Astrocyte of the cerebellum (primary cell): Measurements from ENCODE around the gene IMPG1.
"Not testable (repeated sequence)": the region's sequence is repeated elsewhere in the genome, so short reads cannot be mapped to it uniquely, and the experiment has no call there.

Experiments
- DNase-seq: peaks from one replicate; pipeline ENCODE4 v3.0.0-alpha.2; 2011; ENCODE audit warnings: low read depth
- H3K4me3 ChIP-seq: 2 replicates; pipeline ENCODE4 v1.5.1; 2011; ENCODE audit warnings: mild to moderate bottlenecking, low read depth, low read length, moderate library complexity
- in situ Hi-C: cut with HindIII; loops from 2 replicates; pipeline ENCODE4 v1.10.0; 2017; ENCODE audit warnings: low sequenced_read_pairs
- TF ChIP-seq, protein P1 (sequence below): IDR thresholded peaks from 2 replicates; pipeline ENCODE4 v1.5.1; 2012; ENCODE audit warnings: low read length, low read depth, moderate library complexity, mild to moderate bottlenecking; ENCODE audit errors: missing control alignments

IMPG1 gene

DNA sequence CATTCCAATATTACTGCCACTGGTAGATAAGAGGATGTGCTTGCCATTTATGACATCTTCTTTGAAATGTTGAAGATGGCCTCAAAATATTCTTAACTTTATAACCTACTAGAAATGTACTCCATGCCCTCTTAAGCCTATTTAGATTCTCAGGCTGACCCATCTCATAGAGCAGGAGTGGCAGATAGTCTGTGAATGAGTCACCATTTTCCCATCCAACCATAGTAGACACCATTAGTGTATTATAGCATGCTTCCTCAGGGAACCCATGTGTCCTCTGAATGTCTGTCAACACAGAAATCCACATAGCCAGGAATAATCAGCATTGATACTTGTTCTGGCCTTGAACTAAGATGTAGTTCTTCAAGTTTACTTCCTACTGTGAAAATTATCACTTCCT lies 150.2 kb downstream of the IMPG1 start:
- DNase-seq = no peak
- in situ Hi-C loops = no loop called here
- H3K4me3 ChIP-seq = no peak overlapping the region
- TF ChIP-seq, protein P1, sequence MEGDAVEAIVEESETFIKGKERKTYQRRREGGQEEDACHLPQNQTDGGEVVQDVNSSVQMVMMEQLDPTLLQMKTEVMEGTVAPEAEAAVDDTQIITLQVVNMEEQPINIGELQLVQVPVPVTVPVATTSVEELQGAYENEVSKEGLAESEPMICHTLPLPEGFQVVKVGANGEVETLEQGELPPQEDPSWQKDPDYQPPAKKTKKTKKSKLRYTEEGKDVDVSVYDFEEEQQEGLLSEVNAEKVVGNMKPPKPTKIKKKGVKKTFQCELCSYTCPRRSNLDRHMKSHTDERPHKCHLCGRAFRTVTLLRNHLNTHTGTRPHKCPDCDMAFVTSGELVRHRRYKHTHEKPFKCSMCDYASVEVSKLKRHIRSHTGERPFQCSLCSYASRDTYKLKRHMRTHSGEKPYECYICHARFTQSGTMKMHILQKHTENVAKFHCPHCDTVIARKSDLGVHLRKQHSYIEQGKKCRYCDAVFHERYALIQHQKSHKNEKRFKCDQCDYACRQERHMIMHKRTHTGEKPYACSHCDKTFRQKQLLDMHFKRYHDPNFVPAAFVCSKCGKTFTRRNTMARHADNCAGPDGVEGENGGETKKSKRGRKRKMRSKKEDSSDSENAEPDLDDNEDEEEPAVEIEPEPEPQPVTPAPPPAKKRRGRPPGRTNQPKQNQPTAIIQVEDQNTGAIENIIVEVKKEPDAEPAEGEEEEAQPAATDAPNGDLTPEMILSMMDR = no peak

DNA sequence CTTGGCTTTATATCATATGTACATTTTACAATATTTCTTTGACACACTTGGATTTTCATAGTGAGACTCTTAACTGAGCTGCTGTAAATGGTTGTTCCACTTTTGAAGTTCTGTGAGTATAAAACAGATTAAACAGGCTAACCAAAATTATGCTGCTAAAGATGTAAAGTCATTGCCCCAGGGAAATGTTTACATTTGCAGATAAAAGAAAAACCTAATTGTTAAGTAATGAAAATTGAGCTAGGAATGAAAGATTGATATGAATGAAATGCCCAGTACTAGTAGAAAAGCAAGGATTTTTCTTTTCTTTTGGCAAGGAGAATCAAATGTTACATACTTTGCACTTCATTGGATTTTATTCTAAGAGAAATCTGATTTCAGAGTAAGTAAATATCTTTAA lies 159.4 kb downstream of the IMPG1 start:
- DNase-seq = no peak
- no peak overlapping the region for H3K4me3 ChIP-seq
- in situ Hi-C loops = no loop called here
- TF ChIP-seq, protein P1 = no peak

DNA sequence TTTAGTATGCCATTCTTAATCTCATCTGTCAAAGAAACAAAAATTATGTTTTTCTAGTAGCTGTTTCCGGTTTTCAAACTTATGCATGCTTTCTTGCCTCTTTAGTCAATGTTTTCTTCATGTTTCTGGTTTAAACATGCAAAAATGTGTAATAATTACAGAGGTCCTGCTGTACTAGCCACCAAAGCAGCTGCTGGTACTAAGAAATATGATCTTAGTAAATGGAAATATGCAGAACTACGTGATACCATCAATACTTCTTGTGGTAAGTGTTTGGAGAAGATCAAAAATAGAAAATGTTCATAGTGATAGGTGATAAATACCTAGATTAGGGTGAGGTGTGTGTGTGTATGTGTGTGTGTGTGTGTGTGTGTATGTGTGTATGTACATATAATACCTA lies 165.0 kb downstream of the IMPG1 start:
- in situ Hi-C loops = no loop called here
- DNase-seq = no peak
- TF ChIP-seq, protein P1 = no peak
- H3K4me3 ChIP-seq = no peak overlapping the region

DNA sequence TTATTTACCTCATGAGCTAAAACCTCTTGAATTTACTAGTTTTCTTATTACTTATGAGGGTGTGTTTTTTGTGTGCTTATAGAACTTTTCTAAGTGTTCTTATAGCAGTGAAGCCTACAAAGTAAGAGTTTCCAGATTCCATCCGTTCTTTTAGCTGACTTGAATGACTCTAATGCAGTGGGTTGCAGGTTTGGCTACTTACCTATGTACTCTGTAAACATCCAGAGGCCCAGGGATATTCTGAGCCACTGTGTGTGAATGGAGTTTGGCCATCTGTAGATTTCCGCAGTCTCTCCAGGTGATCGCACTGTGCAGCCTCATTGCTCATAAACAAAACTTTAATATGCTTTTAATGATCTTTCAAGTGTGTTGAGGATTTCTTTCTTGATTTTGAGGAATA lies 165.6 kb downstream of the IMPG1 start:
- in situ Hi-C loops = no loop called here
- no peak overlapping the region for H3K4me3 ChIP-seq
- TF ChIP-seq, protein P1 = no peak
- DNase-seq = no peak

DNA sequence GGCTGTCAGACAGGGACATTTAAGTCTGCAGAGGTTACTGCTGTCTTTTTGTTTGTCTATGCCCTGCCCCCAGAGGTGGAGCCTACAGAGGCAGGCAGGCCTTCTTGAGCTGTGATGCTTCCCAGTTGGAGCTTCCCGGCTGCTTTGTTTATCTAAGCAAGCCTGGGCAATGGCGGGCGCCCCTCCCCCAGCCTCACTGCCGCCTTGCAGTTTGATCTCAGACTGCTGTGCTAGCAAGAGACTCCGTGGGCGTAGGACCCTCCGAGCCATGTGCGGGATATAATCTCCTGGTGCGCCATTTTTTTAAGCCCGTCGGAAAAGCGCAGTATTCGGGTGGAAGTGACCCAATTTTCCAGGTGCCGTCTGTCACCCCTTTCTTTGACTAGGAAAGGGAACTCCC lies 167.3 kb downstream of the IMPG1 start:
- in situ Hi-C loops, H3K4me3 ChIP-seq, DNase-seq: not testable (repeated sequence)

DNA sequence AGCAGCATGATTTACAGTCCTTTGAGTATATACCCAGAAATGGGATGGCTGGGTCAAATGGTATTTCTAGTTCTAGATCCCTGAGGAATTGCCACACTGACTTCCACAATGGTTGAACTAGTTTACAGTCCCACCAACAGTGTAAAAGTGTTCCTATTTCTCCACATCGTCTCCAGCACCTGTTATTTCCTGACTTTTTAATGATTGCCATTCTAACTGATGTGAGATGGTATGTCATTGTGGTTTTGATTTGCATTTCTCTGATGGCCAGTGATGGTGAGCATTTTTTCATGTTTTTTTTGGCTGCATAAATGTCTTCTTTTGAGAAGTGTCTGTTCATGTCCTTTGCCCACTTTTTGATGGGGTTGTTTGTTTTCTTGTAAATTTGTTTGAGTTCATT lies 172.2 kb downstream of the IMPG1 start:
- in situ Hi-C loops, DNase-seq, H3K4me3 ChIP-seq: not testable (repeated sequence)

DNA sequence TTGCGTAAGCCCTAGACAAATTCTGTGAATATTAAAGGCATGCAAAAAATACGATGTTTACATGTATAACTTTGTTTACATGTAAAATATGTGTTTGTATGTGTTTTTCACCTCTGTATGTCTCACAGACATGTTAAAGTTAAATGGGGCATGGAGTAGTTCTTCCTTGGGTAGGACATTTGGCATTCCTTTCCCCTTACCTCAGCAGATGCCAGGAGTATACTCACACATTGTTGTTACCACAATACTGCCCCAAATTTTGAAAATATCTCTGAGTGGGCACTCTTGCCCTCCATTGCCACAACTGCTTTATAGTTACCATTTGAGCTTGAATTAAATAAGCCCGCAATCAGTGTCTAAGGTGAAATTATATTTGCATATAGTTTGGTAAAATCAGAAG lies 175.9 kb downstream of the IMPG1 start:
- DNase-seq = no peak
- H3K4me3 ChIP-seq = no peak overlapping the region
- in situ Hi-C loops = no loop called here
- TF ChIP-seq, protein P1 = no peak

DNA sequence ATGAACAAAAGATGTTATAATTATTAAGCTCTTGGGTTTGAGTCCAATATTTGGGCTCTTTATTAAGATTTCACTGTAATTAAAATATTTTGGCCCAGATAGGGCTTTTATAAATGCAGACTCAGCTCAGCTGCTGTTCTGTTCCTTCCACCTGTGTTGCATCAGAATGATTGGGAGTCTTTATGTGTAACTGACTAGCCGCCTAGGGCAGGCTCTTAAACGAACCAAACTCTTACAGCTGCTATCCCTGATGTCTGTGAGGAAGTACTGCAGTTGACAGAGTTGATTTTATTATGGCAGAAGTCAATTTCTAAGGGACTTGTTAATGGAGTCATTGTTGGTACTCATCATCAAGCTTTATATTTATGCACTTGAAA lies 178.7 kb downstream of the IMPG1 start:
- no peak overlapping the region for H3K4me3 ChIP-seq
- no peak for DNase-seq
- TF ChIP-seq, protein P1 = no peak
- in situ Hi-C loops = loop anchor here (5.0 kb wide), 1 partner anchor 106 kb away; no protein-coding TSS in a partner anchor
